HCT116 (cell line): ENCODE measurements around the gene MYOF. TPM values are rescaled to one million over a fixed set of nuclear protein-coding genes. Genes with fewer than 3 reads are reported as not detected.

Experiments used
- ATAC-seq: fragments of 200-7000 bp; cut with Tn5 transposase; 2 replicates; pipeline ENCODE4 v1.9.1; 2020; ENCODE audit warnings: mild to moderate bottlenecking, moderate library complexity
- BruUV-seq: library from RNA; stranded (reverse); fragments of 400-500 nt; replicated peaks from 2 replicates; lab custom pipeline; 2021; lab: Mats Ljungman, UMichigan
- CTCF ChIA-PET: fragments of 300-600 bp; sonication (Branson Sonifier 250); formaldehyde crosslinking; loops from one replicate; lab custom pipeline; 2021; ENCODE audit warnings: antibody characterized with exemption; lab: Charles Lee
- POLR2A ChIA-PET: fragments of 300-600, 350-600 bp; sonication (Branson Sonifier 250); formaldehyde crosslinking; loops from one replicate; lab custom pipeline; 2021; ENCODE audit warnings: antibody characterized with exemption; lab: Charles Lee
- RAD21 ChIA-PET, 2 experiments: fragments of 300-600 bp; sonication (Branson Sonifier 250); formaldehyde crosslinking; loops; one replicate each; lab custom pipeline; 2023; ENCODE audit warnings: low total read pairs in 2 of 2; ENCODE audit not compliant: uncharacterized antibody in 2 of 2, unreplicated experiment in 2 of 2, low non-redundant PET in 1 of 2; lab: Charles Lee
- DNase-seq: peaks from one replicate; pipeline ENCODE4 v3.0.0-alpha.2; 2010; ENCODE audit warnings: low read depth, low spot score
- H2AFZ ChIP-seq: fragments of 200-600 bp; shearing (Covaris generic), sonication (generic); 2 replicates; pipeline ENCODE4 v1.6.1; 2017; ENCODE audit warnings: low read depth, mixed run types, mixed read lengths, antibody characterized with exemption, low read length; ENCODE audit not compliant: poor library complexity, severe bottlenecking
- H3K27ac ChIP-seq: 2 replicates; pipeline ENCODE4 v1.5.1; 2012; ENCODE audit warnings: low read depth, low read length
- H3K27me3 ChIP-seq: fragments of 200-600 bp; sonication (generic); 2 replicates; pipeline ENCODE4 v1.6.1; 2016; ENCODE audit warnings: mixed run types, low read length, mixed read lengths; ENCODE audit not compliant: insufficient read depth
- H3K36me3 ChIP-seq, 2 experiments: fragments of 200-500 bp in 1 of 2; fragments of 200-600 bp in 1 of 2; sonication (Bioruptor generic) in 1 of 2; sonication (generic) in 1 of 2; 2 replicates each; pipeline versions ENCODE4 v1.5.1 to v1.6.1; 2014 to 2016; ENCODE audit warnings: low read length in 2 of 2, inconsistent platforms in 1 of 2, mixed read lengths in 1 of 2, mixed run types in 1 of 2; ENCODE audit not compliant: insufficient read depth in 2 of 2, control insufficient read depth in 1 of 2
- H3K4me1 ChIP-seq, 2 experiments: fragments of 200-600 bp in 1 of 2; sonication (generic) in 1 of 2; 2 replicates each; pipeline versions ENCODE4 v1.5.1 to v1.6.1; 2012 to 2017; ENCODE audit warnings: low read length in 2 of 2, inconsistent platforms in 1 of 2, mild to moderate bottlenecking in 1 of 2, mixed read lengths in 1 of 2, mixed run types in 1 of 2, moderate library complexity in 1 of 2; ENCODE audit not compliant: insufficient read depth in 2 of 2, control insufficient read depth in 1 of 2
- H3K4me2 ChIP-seq: fragments of 200-600 bp; sonication (generic); 2 replicates; pipeline ENCODE4 v1.6.1; 2017; ENCODE audit warnings: mixed run types, low read length, mixed read lengths
- H3K4me3 ChIP-seq, 2 experiments: fragments of 200-600 bp in 1 of 2; sonication (generic) in 1 of 2; replicated peaks in 1 of 2; 2 replicates each; pipeline ENCODE4 v1.5.1; 2011 to 2016; ENCODE audit warnings: low read length in 2 of 2, control low read depth in 1 of 2, low read depth in 1 of 2, mild to moderate bottlenecking in 1 of 2, mixed read lengths in 1 of 2, mixed run types in 1 of 2
- H3K79me2 ChIP-seq: fragments of 200-600 bp; sonication (generic); 2 replicates; pipeline ENCODE4 v1.6.1; 2017; ENCODE audit warnings: mild to moderate bottlenecking, mixed run types, low read length, moderate library complexity, mixed read lengths; ENCODE audit not compliant: insufficient read depth
- H3K9ac ChIP-seq: fragments of 200-600 bp; sonication (generic); 2 replicates; pipeline ENCODE4 v1.6.1; 2016; ENCODE audit warnings: low read length, mixed read lengths
- H3K9me2 ChIP-seq: fragments of 200-600 bp; sonication (generic), shearing (Covaris generic); 2 replicates; pipeline ENCODE4 v1.6.1; 2017; ENCODE audit warnings: mixed run types, mild to moderate bottlenecking, moderate library complexity; ENCODE audit not compliant: insufficient read depth
- H3K9me3 ChIP-seq, 2 experiments: fragments of 200-500 bp in 1 of 2; fragments of 200-600 bp in 1 of 2; sonication (Bioruptor generic) in 1 of 2; sonication (generic) in 1 of 2; 2 replicates each; pipeline ENCODE4 v1.6.1; 2014 to 2017; ENCODE audit warnings: low read length in 2 of 2, mixed read lengths in 2 of 2, inconsistent platforms in 1 of 2, low read depth in 1 of 2, mild to moderate bottlenecking in 1 of 2, mixed run types in 1 of 2, moderate library complexity in 1 of 2; ENCODE audit not compliant: control insufficient read depth in 1 of 2, insufficient read depth in 1 of 2
- H4K20me1 ChIP-seq: fragments of 200-600 bp; sonication (generic), shearing (Covaris generic); 2 replicates; pipeline ENCODE4 v1.6.1; 2017; ENCODE audit warnings: mixed run types, mild to moderate bottlenecking, moderate library complexity; ENCODE audit not compliant: insufficient read depth
- CBX3 ChIP-seq: IDR thresholded peaks from 2 replicates; pipeline ENCODE4 v1.6.1; 2012; ENCODE audit warnings: low read depth
- CEBPB ChIP-seq: IDR thresholded peaks from 2 replicates; pipeline ENCODE4 v1.6.1; 2012; ENCODE audit warnings: low read depth
- CTCF ChIP-seq, 3 experiments: fragments of 200-600 bp in 1 of 3; sonication (generic) in 1 of 3; IDR thresholded peaks in 2 of 3; conservative IDR thresholded peaks in 1 of 3; 2 replicates each; pipeline ENCODE4 v1.5.1; 2012 to 2017; ENCODE audit warnings: low read depth in 2 of 3, low read length in 2 of 3, antibody characterized with exemption in 1 of 3, borderline replicate concordance in 1 of 3, control low read depth in 1 of 3, mild to moderate bottlenecking in 1 of 3, mixed read lengths in 1 of 3, mixed run types in 1 of 3, moderate library complexity in 1 of 3; ENCODE audit not compliant: insufficient read depth in 1 of 3
- EGR1 ChIP-seq: IDR thresholded peaks from 2 replicates; pipeline ENCODE4 v1.6.1; 2012; ENCODE audit warnings: low read depth
- ELF1 ChIP-seq: IDR thresholded peaks from 2 replicates; pipeline ENCODE4 v1.6.1; 2012; ENCODE audit warnings: low read depth, borderline replicate concordance
- EZH2 ChIP-seq: fragments of 200-600 bp; sonication (generic); IDR thresholded peaks from 2 replicates; pipeline ENCODE4 v1.6.1; 2017; ENCODE audit warnings: antibody characterized with exemption, mixed run types
- FOSL1 ChIP-seq: IDR thresholded peaks from 2 replicates; pipeline ENCODE4 v1.6.1; 2012; ENCODE audit warnings: low read depth
- POLR2AphosphoS5 ChIP-seq: IDR thresholded peaks from 2 replicates; pipeline ENCODE4 v1.6.1; 2011; ENCODE audit warnings: mild to moderate bottlenecking, low read depth, low read length, moderate library complexity
- RAD21 ChIP-seq: IDR thresholded peaks from 2 replicates; pipeline ENCODE4 v1.6.1; 2012; ENCODE audit warnings: low read depth, mild to moderate bottlenecking
- REST ChIP-seq: IDR thresholded peaks from 2 replicates; pipeline ENCODE4 v1.6.1; 2012; ENCODE audit warnings: low read depth
- SRF ChIP-seq: IDR thresholded peaks from 2 replicates; pipeline ENCODE4 v1.6.1; 2012; ENCODE audit warnings: low read depth
- YY1 ChIP-seq: IDR thresholded peaks from 2 replicates; pipeline ENCODE4 v1.6.1; 2011; ENCODE audit warnings: low read length, low read depth, moderate library complexity, mild to moderate bottlenecking; ENCODE audit not compliant: insufficient replicate concordance; ENCODE audit errors: extremely low read depth
- ZBTB33 ChIP-seq: IDR thresholded peaks from 2 replicates; pipeline ENCODE4 v1.6.1; 2011; ENCODE audit warnings: mild to moderate bottlenecking, low read length, moderate library complexity; ENCODE audit not compliant: insufficient replicate concordance; ENCODE audit errors: extremely low read depth
- ZFX ChIP-seq: fragments of 450-650 bp; IDR thresholded peaks from 2 replicates; pipeline ENCODE4 v1.6.1; 2017
- intact Hi-C: fragments of 100-400 bp; cut with micrococcal nuclease; formaldehyde crosslinking; loops from 2 replicates; pipeline ENCODE4 v1.10.0; 2022
- total RNA-seq: library from RNA; stranded (reverse); gene quantifications from one replicate; pipeline ENCODE4 v1.2.1, GENCODE V29; 2021; ENCODE audit not compliant: unreplicated experiment

Gene MYOF
- total RNA-seq, 1 experiment from 2014 or later, result 250 TPM

- Histone ChIP-seq H3K4me1 (peaks cover 88 to 93% of the 10 kb centered on the region in 2 experiments), H3K4me2 (peak overlapping the region; percentile 64), H4K20me1 (no peaks in the 10 kb centered on the region), H2AFZ (no peak overlapping the region), H3K27ac (peak overlapping the region; percentile 97), H3K4me3 (peak overlapping the region in 1 of 2 experiments; percentile 32; a peak in 3 of 4 replicates), H3K79me2 (peaks cover 98% of the 10 kb centered on the region), H3K9me2 (no peaks in the 10 kb centered on the region), H3K9ac (peak overlapping the region; percentile 61), H3K36me3 (peaks cover 0 to 29% of the 10 kb centered on the region in 2 experiments; a peak in 2 of 4 replicates), H3K27me3 (no peaks in the 10 kb centered on the region), H3K9me3 (no peaks in the 10 kb centered on the region)
- ChIA-PET RAD21 (no interaction called here), CTCF (interaction anchor here (1.2 to 1.6 kb wide), 2 partner anchors 18 to 23 kb away, joined by 4 to 5 read pairs; partner anchors contain the start of gene MYOF), POLR2A (interaction anchor here (1.4 to 2.0 kb wide), 7 partner anchors 9 to 76 kb away, joined by 3 to 13 read pairs (median 7); partner anchors contain the start of gene MYOF)
- no peak for ATAC-seq
- TF ChIP-seq POLR2AphosphoS5 (no peak), ZFX (no peak), FOSL1 (no peak), RAD21 (no peak), CTCF (IDR thresholded peaks at IDR 0.05 in 2 of 3, conservative IDR thresholded peaks at IDR 0.05 in 1 of 3; ENCODE audit: borderline replicate concordance in 1 of 3, insufficient read depth in 1 of 3, low read depth in 2 of 3, low read length in 2 of 3) (no peak), ZBTB33 (no peak), REST (no peak), CBX3 (no peak), SRF (no peak), CEBPB (no peak), YY1 (no peak), EZH2 (no peak), ELF1 (no peak), EGR1 (no peak)
- BruUV-seq, result no TSS peak
- intact Hi-C loops, result no loop called here
- DNase-seq, result no peak
These were observed 22.7 kb downstream of the MYOF start for GRCh38 chr10:93459466-93459865.
